GM18507 (cell line): ENCODE results near the gene MRPS34.

Experiments
- DNase-seq: peaks from one replicate; pipeline ENCODE4 v3.0.0; 2011; ENCODE audit warnings: low read depth; ENCODE audit not compliant: insufficient read length; ENCODE audit errors: extremely low spot score
- FAIRE-seq: peaks from 2 replicates; lab custom pipeline; 2011; peaks lifted over from hg19 to GRCh38; lab: Jason Lieb, UNC

Gene MRPS34

DNA sequence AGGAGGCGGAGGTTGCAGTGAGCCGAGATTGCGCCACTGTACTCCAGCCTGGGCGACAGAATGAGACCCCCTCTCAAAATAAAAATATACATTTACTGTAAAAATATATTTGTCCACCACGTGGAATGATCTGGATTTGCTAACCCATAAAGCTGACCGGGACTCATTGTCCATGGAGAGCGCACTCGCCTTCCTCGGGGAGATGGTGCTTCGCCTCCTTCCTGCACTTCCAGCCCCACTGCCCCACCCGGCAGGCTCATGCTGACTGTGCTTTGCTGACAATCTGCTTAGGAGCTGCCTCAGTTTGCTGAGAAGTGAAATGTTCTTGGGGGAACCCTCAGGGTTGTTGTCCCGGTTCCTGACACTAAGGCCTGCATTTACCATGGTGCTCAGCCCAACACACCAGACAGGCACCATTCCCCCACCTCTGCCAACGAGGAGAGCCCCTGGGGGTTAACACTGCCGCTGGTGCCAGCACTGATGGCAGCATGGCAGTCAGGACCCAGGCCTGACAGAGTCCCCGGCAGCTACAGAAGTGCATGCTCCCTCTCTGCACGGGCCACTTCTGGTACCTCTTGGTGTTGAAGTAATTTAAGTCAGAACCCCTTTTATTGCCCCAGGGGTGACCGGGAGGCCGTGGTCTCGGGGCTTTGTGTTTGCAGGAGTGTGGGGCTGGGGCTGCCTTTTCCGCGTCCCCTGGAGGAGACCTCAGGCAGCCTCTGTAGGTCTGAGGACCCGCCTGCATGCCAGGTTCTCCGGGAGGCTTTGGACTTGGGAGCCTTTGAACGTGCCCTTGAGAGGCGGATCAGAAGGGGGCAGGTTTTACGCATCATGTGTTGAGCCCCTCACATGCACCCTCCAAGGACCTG is 12.3 kb upstream of the MRPS34 start:
- DNase-seq, result no peak
- FAIRE-seq, result no peak

- FAIRE-seq (peak; percentile 100), DNase-seq (peak; percentile 95)
These were observed 9.7 kb upstream of the MRPS34 start, which contains the start of the genes NUBP2 and SPSB3 for GRCh38 chr16:1782408-1783264. TSS of gene NUBP2 (plus strand) at chr16:1782960. CDS start at chr16:1783021, 61 bp downstream. TSS of gene SPSB3 (minus strand) at chr16:1782571. CDS start at chr16:1781483, 1,088 bp downstream.

- DNase-seq, result no peak
- FAIRE-seq, result no peak
These were observed 8.9 kb upstream of the MRPS34 start for GRCh38 chr16:1781758-1782407.

DNA sequence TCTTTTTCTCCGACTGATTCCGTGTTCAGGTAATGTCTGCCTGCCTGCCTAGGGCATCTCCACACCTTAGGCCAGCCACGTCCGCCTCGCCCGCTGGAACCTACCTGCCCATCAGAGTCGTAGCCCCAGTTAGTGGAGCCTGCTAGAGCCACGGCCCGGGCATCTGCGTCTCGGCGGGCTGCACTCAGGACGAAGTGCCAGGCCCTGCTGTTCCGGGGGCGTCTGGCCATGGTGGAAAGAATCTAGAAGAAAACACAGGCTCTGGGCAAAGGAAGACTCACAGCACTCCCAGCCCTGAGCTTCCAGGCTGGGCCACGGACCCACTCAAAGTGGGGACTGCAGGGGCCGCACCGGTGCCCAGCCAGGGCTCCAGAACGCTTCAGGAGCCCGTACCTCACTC is 8.3 kb upstream of the MRPS34 start:
- DNase-seq (no peak), FAIRE-seq (no peak)

GRCh38 chr16:1780677-1781072 is 7.7 kb upstream of the MRPS34 start:
- no peak for DNase-seq
- no peak for FAIRE-seq

DNA sequence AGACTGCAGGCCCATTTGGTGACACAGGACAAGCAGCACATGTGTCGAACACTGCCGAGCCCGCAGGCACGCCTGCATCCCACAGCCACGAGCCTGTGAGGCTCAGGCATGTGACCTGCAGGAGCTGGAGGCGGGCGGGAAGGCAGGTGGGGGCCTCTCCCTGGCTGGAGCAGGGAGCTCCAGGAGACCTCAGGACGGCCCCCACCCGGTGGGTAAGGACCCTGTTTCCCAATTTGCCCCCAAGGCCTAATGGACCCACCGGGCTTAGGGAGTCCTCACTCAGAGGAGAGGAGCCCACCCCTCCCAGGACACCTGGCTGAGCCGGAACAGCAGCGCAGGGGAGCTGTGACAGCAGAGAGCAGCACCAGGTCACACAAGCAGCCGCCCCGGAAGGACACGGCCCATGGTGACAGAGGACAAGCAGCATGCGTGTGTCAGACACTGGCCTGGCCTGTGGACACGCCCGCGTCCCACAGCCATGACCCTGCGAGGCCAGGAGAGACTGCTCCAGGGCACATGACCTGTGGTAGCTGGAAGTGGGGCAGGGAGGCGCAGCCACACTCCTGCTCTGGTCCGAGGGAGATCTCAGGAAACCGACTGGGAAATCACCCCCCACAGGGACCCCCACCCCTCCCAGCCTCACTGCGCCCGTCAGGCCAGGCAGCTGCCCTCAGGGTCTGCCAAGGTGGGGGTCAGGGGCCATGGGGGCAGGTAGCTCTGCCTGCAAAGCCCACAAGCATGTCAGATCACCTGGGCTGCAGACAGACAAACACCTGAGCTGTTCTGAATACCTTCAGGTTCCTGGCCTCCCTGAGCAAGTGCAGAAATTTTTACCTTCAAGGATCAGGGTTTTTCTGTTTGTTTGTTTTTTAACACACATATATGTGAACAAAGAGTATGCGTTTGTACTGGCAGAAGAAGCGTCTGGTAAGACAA is 7.1 kb upstream of the MRPS34 start:
- no peak for FAIRE-seq
- no peak for DNase-seq

DNA sequence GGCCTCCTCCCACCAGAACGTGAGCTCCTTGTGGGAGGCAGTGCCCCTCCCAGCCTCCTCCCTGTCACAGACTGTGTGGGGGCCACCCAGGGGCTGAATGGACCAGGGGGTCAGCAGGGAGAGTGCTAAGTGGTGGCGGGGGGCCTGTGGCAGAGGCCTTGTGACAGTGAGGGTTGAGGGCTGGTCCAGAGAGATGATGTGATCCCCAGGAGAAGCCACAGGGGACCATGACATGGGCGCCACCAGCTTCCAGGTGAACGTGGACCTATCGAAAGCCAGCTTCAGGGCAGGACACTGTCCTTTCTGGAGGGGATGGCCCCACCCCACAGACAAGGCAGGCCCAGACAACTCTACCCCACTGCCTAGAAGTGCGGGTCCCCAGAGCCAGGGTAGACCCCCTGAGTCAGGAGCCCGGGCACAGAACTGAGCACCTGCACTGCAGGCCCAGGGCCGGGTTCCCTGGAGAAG is 6.3 kb upstream of the MRPS34 start:
- FAIRE-seq (no peak), DNase-seq (no peak)

DNA sequence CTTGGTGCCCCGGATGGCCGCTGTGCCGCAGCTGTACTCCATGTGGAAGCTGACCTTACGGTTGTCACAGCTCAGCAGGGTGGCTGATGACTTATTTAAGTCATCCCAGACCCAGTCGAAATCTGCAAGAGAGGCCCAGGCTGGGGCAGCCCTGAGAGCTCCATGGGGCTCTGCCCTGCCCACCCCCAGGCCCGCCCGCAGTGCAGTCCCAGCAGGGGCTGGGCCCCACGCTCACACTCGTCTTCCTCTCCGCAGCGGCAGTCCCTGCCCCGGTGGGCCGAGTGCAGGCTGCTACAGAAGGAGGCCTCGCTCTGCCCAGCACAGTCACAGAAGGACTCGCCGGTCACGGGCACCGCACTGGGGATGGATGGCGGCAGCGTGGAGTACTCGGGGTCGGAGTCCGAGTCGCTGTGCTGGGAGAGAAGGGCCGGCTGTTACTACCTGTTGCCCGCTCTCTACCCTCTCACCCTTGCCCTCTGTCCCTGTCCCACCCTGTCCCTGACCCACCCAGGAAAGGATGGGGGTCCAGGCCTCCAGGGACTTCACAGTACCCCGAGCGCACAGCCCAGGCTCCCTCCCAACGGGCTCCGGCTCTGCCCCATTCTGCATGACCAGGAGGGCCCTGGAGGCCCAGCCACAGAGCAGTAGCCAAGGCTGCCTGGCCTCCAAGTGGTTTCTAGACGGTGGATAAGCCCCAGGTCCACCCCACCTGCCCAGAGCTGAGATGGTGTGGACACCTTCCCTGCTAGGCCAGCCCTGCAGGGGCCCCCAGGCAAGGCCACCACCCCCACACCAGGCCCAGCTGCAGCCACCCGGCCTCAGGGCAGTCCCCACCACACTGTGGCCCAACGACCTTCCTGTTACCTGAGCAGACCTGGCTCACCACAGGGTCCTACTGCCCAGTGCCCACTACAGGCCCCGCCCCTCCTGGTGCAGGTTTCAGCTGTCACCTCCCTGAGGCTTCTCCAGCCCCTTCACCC is 5.6 kb upstream of the MRPS34 start:
- no peak for FAIRE-seq
- no peak for DNase-seq

DNA sequence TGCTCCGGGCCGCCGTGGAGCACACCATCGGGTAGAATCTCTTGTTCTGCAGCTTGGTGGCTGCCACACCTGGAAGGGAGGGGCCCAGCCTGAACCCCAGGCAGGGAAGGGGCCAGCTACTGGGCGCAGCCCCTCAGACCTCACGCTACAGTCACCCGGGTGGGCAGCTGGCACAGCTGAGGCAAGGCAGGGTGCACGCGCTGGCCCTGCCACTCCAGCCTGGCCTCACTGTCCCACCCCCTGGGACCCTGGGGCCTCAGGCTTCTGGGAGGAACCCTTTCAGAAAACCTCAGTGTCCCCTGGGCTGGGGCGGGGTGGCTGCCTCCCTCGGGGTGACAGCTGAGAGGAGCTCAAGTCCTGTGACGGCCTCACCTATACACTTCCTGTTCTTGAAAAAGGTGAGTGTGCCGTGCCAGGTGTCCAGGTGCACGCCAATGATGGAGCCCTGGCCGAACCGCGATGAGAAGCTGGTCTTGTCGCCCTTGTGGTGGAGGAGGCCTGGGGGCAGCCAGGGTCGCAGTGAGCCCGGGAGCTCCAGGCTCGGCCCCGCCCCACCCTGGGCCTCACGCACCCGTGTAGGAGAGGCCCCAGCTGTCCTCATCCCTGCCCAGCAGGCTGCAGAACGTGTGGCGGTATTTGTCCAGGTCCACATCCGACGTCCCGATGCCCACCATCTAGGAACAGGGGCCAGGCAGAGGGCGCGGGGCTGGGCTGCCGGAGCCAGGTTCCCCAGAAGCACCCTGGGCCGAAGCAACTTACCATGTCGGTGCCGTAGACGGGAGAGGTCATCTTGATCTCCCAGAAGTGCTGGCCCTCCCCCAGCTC is 4.7 kb upstream of the MRPS34 start:
- FAIRE-seq (no peak), DNase-seq (no peak)

DNA sequence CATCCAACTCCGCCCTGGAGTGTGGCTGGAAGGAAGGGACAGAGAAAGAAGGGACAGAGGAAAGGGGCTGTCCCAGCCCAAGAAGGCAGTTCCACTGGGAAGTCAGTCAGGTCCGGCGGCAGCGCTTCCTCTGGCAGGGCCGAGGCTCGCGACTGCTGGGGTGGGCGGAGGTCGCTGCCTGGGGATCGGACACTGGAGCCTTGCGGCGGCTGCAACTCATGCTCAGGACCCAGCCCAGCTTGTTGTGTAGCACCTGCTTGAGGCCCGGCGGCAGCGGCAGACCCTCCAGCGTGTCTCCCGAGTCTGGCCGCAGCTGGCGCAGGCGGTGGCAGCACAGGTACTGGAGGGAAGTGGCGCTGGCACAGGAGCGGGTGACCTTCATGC is 4.0 kb upstream of the MRPS34 start:
- DNase-seq, result no peak
- FAIRE-seq, result no peak

GRCh38 chr16:1776672-1776955 is 3.7 kb upstream of the MRPS34 start:
- DNase-seq, result no peak
- FAIRE-seq, result no peak

DNA sequence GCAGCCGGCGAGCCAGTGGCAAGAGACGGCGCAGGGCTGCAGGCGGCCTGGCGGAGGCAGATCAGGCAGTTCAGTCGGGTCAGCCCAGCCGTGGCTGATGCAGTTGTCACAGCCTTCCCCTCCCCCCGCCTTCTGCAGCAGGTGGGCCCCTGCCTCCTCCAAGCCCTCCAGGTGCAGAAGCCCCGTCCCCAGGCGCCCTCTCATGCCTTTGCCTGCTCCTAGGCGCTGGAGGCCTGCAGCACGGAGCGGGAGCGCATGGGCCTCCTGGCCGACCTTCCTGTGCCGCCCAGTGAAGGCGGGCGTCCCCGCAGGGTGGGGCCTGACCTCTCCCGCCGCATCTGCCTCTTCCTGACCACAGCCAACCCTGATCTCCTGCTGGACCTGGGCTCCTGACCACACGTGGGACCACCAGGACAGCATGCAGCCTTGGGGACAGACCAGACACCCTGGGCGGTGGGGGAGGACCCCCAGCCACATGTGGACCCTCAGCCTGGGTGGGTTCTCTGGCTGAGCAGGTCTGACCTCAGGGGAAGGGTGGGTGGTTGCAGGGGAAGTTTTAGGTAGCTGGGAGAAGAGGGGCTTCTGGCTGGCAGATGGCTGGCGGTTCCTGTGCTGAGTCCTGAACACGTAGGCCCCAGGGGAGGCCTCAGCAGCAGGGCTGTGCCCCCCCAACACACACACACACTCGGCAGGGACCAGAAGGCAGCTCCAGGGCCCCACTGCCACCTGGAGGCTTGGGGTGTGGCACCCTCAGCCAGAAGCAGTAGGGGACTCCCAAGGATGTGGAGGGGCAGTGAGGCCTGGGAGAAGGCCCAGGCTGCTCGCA is 3.1 kb upstream of the MRPS34 start:
- no peak for FAIRE-seq
- DNase-seq, result no peak

- DNase-seq (no peak), FAIRE-seq (no peak)
These were observed 2.3 kb upstream of the MRPS34 start for GRCh38 chr16:1775006-1775845.

DNA sequence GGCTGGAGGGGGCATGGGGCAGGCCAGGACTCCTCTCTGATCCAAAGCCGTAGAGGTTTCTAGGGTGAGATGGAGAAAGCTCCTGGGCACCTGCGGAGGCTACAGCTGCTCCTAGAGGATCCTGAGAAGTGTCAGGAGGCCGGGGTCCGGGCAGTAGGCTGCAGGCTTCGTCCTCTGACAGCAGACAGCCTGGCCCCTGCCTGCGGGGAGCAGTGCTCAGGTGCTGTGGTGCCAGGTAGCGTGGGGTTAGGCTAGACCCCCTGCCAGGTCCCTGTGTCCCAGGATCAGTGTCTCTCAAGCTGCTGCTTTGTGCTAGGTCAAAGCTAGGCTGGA is 1.5 kb upstream of the MRPS34 start:
- DNase-seq (no peak), FAIRE-seq (no peak)

- DNase-seq (no peak), FAIRE-seq (no peak)
These were observed 941 bp upstream of the MRPS34 start for GRCh38 chr16:1773703-1774447.
